ENCODE results near the gene RMDN3.

GRCh38 chr15:40746916-40747418 is 8.1 kb downstream of the RMDN3 start:
- TF ChIP-seq POLR2A (conservative IDR thresholded peaks at IDR 0.05) (no peak), BRF2 (IDR thresholded peaks at IDR 0.05; ENCODE audit: borderline replicate concordance, insufficient read depth, insufficient read length) (no peak), SP2 (IDR thresholded peaks at IDR 0.05; ENCODE audit: extremely low read depth, low read depth, low read length, poor library complexity, severe bottlenecking) (no peak), CBX2 (IDR thresholded peaks at IDR 0.05; ENCODE audit: insufficient read depth, low read length, poor library complexity, severe bottlenecking) (no peak), CTCF (IDR thresholded peaks at IDR 0.05 in 2 of 3, conservative IDR thresholded peaks at IDR 0.05 in 1 of 3; ENCODE audit: insufficient read depth in 2 of 3, low read depth in 1 of 3, low read length in 3 of 3) (no peak), KLF16 (IDR thresholded peaks at IDR 0.05) (no peak), EZH2 (IDR thresholded peaks at IDR 0.05; ENCODE audit: borderline replicate concordance, low read depth, low read length) (no peak)

Data from K562 (cell line).